Thyroid gland (tissue), 4 donors: Measurements from ENCODE around the gene FBXL17. TPM values are rescaled to one million over a fixed set of nuclear protein-coding genes. Genes with fewer than 3 reads are reported as not detected.

ENCODE experiments used
- DNase-seq, 2 donors: peaks; one replicate each; pipeline ENCODE4 v3.0.0-alpha.2; 2019
- H3K27ac ChIP-seq, 3 donors: fragments of 200-600 bp; sonication (generic); 1 replicate in 2 of 3; 2 replicates in 1 of 3; pipeline ENCODE4 v1.5.1; 2016 to 2019; ENCODE audit warnings: mild to moderate bottlenecking in 1 of 3, moderate library complexity in 1 of 3
- H3K27me3 ChIP-seq: fragments of 200-600 bp; sonication (generic); one replicate; pipeline ENCODE4 v1.5.1; 2019
- H3K36me3 ChIP-seq, 2 donors: fragments of 200-600 bp; sonication (generic); one replicate each; pipeline ENCODE4 v1.5.1; 2016 to 2019
- H3K4me1 ChIP-seq, 2 donors: fragments of 200-600 bp; sonication (generic); one replicate each; pipeline ENCODE4 v1.5.1; 2017 to 2019
- H3K4me3 ChIP-seq, 3 donors: fragments of 200-600 bp; sonication (generic); replicated peaks in 1 of 3; 1 replicate in 2 of 3; 2 replicates in 1 of 3; pipeline ENCODE4 v1.5.1; 2016; ENCODE audit warnings: mild to moderate bottlenecking in 1 of 3
- H3K9me3 ChIP-seq: fragments of 200-600 bp; sonication (generic); one replicate; pipeline ENCODE4 v1.5.1; 2017
- POLR2A ChIP-seq, 2 donors: fragments of 450-650 bp; IDR thresholded peaks; one replicate each; pipeline ENCODE4 v1.6.1; 2017; ENCODE audit warnings: antibody characterized with exemption in 2 of 2, mild to moderate bottlenecking in 2 of 2, moderate library complexity in 1 of 2
- WGBS, 2 donors: methylation state at CpG; one replicate each; pipeline ENCODE4 v1.1.5; 2017; 5-methylcytosine and 5-hydroxymethylcytosine counted together
- intact Hi-C: fragments of 100-400 bp; cut with DNase I; formaldehyde crosslinking; loops from one replicate; pipeline ENCODE4 v1.15.1; 2023
- total RNA-seq, 4 donors: library from RNA; depleted of rRNA; stranded (reverse); fragments of >200 nt; gene quantifications; one replicate each; pipeline ENCODE4 v1.2.3, GENCODE V29; 2016
- TF ChIP-seq, protein P1 (sequence below), 6 experiments: fragments of 200-600 bp in 3 of 6; fragments of 450-650 bp in 3 of 6; sonication (generic) in 3 of 6; IDR thresholded peaks; one replicate each; pipeline ENCODE4 v1.5.1; 2016 to 2019; ENCODE audit warnings: antibody characterized with exemption in 6 of 6, mild to moderate bottlenecking in 2 of 6, inconsistent platforms in 1 of 6, moderate library complexity in 1 of 6

FBXL17 gene
- total RNA-seq, 4 donors from 2014 or later, result 37.6 to 77.7 (median 55.6) TPM

GRCh38 chr5:108295578-108296368 is 86.1 kb downstream of the FBXL17 start:
- H3K4me1 ChIP-seq, result peaks cover 0 to 2% of the 10 kb centered on the region in 2 donors
- H3K27me3 ChIP-seq, result no peaks in the 10 kb centered on the region
- WGBS, 2 donors, result 90 to 92% methylated on average over 2 of the region's 2 CpGs
- no peak overlapping the region for H3K27ac ChIP-seq
- H3K4me3 ChIP-seq, result no peak overlapping the region
- H3K9me3 ChIP-seq, result no peaks in the 10 kb centered on the region
- TF ChIP-seq, protein P1, sequence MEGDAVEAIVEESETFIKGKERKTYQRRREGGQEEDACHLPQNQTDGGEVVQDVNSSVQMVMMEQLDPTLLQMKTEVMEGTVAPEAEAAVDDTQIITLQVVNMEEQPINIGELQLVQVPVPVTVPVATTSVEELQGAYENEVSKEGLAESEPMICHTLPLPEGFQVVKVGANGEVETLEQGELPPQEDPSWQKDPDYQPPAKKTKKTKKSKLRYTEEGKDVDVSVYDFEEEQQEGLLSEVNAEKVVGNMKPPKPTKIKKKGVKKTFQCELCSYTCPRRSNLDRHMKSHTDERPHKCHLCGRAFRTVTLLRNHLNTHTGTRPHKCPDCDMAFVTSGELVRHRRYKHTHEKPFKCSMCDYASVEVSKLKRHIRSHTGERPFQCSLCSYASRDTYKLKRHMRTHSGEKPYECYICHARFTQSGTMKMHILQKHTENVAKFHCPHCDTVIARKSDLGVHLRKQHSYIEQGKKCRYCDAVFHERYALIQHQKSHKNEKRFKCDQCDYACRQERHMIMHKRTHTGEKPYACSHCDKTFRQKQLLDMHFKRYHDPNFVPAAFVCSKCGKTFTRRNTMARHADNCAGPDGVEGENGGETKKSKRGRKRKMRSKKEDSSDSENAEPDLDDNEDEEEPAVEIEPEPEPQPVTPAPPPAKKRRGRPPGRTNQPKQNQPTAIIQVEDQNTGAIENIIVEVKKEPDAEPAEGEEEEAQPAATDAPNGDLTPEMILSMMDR (IDR thresholded peaks at IDR 0.05), result no peak
- TF ChIP-seq POLR2A (IDR thresholded peaks at IDR 0.05), result no peak
- H3K36me3 ChIP-seq, result no peaks in the 10 kb centered on the region
- intact Hi-C loops, result no loop called here
- DNase-seq, result no peak

DNA sequence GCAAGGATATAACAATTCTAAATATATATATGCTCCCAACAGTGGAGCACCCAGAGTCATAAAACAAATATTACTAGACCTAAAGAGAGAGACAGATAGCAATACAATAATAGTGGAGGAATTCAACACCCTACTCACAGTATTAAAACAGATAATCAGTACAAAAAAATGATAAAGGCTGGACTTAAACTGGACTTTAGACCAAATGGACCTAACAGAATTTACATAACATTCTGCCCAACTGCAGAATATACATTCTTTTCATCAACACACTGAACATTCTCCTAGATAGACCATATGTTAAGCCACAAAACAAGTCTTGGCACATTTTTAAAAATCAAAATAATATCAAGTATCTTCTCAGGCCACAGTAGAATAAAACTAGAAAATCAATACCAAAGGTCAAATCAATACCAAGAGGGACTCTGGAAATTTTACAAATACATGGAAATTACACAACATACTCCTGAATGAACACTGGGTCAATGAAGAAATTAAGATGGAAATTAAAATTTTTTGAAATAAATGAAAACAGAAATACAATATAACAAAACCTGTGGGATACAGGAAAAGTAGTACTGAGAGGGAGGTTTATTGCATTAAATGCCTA is 100.8 kb downstream of the FBXL17 start:
- Histone ChIP-seq H3K27ac (no peak overlapping the region), H3K36me3 (no peaks in the 10 kb centered on the region), H3K4me3 (no peak overlapping the region), H3K27me3 (no peaks in the 10 kb centered on the region), H3K9me3 (no peaks in the 10 kb centered on the region), H3K4me1 (peaks cover 0 to 13% of the 10 kb centered on the region in 2 donors)
- intact Hi-C loops, result no loop called here
- DNase-seq, result no peak
- no peak for TF ChIP-seq POLR2A (IDR thresholded peaks at IDR 0.05)
- TF ChIP-seq, protein P1 (IDR thresholded peaks at IDR 0.05), result no peak

- DNase-seq, result no peak
- H3K36me3 ChIP-seq, result no peaks in the 10 kb centered on the region
- no peaks in the 10 kb centered on the region for H3K27me3 ChIP-seq
- H3K27ac ChIP-seq, result no peak overlapping the region
- no peak for TF ChIP-seq POLR2A (IDR thresholded peaks at IDR 0.05)
- TF ChIP-seq, protein P1 (IDR thresholded peaks at IDR 0.05), result no peak
- intact Hi-C loops, result no loop called here
- H3K4me3 ChIP-seq, result no peak overlapping the region
- no peaks in the 10 kb centered on the region for H3K9me3 ChIP-seq
- H3K4me1 ChIP-seq, result peaks cover 0 to 13% of the 10 kb centered on the region in 2 donors
Observed at GRCh38 chr5:108280248-108280647, 101.7 kb downstream of the FBXL17 start.

- Histone ChIP-seq H3K36me3 (no peaks in the 10 kb centered on the region), H3K27ac (no peak overlapping the region), H3K4me1 (peaks cover 0 to 13% of the 10 kb centered on the region in 2 donors), H3K9me3 (no peaks in the 10 kb centered on the region), H3K27me3 (no peaks in the 10 kb centered on the region), H3K4me3 (no peak overlapping the region)
- DNase-seq, result no peak
- 92 to 100% methylated on average over 3 of the region's 3 CpGs for WGBS, 2 donors
- intact Hi-C loops, result no loop called here
- no peak for TF ChIP-seq POLR2A (IDR thresholded peaks at IDR 0.05)
- TF ChIP-seq, protein P1 (IDR thresholded peaks at IDR 0.05), result no peak
Observed at GRCh38 chr5:108278285-108279240, 103.3 kb downstream of the FBXL17 start.
